Central memory CD4-positive, alpha-beta T cell (primary cell): ENCODE measurements around the gene MMAB.

Source experiments
- DNase-seq: peaks from one replicate; pipeline ENCODE4 v3.0.0; 2022

MMAB gene

GRCh38 chr12:109582636-109583035 lies 9.3 kb upstream of the MMAB start:
- no peak for DNase-seq

DNA sequence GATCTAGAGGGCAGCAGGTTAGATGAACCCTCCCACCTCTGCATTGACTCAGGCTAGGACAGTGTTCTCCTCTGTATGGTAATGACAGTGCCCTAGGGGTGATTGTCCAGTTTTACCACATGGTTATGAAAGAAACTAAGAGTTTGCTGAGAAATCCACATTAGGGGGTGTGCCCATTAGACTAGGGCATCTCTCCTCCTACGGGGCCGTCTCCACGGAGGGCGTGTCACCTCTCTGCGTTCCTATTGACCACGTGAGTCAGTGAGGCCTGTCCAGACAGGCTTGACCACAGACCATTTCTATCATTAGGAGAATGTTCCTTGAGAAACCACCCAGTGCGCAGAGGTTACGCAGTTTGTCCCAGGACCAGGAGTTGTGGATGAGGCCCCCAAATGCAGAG lies 8.6 kb upstream of the MMAB start:
- no peak for DNase-seq

- no peak for DNase-seq
Measured at GRCh38 chr12:109581334-109581691, 8.0 kb upstream of the MMAB start.

DNA sequence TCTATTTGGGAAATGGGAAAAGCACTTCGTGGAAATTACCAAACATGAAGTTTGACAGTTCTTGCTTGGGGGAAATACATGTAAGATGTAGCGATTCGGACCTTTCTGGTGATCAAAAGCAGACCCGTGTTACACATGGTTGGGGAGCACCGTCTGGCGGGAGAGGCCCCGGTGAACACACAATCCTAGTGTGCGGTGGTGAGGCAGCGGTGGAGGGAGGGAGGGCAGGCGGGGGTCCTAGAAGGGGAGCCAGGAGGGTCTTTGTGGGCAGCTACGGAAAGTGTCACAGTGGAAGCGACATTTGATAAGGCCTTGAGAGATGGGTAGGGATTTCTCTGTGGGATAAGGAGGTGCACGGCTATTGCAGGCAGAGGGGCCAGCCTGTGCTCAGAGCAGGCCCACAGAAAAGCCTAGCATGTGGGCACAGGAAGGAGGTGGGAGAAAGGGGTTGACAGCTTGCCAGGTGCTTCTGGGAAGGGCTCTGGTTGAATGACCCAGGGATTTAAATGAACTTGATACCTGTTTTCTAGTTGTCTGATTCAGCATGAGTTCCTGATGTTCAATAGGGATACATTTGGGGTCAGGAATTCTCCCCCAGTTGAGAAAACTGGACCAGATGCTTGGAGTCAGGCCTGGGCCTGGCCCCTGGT lies 7.5 kb upstream of the MMAB start:
- DNase-seq = no peak

DNA sequence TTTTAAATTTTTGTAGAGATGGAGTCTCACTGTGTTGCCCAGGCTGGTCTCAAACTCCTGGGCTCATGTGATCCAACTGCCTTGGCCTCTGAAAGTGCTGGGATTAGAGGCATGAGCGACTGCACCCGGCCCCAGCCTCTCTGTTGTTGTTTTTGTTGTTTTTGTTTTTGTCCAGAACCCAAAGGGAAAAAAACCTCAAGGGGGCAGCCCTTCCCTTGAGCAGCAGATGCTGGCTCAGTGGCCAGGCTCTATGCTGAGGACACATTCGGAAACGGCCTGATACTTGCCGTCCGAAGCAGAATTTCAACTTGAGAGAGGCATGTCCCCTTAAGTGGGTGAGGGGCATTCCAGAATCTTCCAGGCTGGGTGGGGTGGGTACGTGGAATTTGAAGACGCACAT lies 7.0 kb upstream of the MMAB start:
- no peak for DNase-seq

- no peak for DNase-seq
Measured at GRCh38 chr12:109579639-109580038, 6.3 kb upstream of the MMAB start.

- DNase-seq = no peak
Measured at GRCh38 chr12:109578330-109578927, 5.1 kb upstream of the MMAB start.

DNA sequence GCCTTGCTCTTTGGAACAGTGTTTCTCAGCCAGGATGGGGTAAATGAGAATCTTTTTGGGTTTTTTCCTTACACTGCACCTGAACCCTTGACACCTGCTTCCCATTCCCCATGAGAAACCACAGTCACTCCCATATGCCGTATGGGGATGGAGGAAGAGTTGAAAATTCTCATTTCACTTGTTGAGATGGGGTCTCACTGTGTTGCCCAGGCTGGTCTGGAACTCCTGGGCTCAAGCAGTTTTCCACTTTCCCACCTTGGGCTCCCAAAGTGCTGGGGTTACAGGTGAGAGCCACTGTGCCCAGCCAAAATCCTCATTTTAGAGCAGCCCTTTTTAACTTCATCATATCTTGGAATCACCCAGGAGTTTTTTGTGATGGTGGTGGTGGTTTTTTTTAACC lies 4.0 kb upstream of the MMAB start:
- DNase-seq = no peak

DNA sequence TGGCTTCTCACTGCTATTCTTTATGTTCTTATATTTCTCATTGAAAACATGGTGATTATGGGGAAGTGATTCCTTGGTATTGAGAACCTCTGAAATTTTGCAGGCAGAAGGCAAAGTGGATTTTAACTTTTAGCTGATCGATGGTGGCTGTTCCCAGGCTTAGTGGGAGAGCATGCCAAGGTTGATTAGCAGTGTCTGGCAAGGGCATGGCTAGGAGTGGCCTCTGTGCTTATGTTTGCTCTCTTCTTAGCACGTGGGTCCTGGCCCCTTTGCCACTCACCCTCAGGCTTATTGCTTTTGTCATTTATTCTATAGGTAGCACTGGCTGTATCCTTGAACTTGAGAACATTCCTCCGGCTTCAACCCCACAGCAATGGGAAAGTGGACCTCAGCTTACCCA lies 2.4 kb upstream of the MMAB start:
- no peak for DNase-seq

DNA sequence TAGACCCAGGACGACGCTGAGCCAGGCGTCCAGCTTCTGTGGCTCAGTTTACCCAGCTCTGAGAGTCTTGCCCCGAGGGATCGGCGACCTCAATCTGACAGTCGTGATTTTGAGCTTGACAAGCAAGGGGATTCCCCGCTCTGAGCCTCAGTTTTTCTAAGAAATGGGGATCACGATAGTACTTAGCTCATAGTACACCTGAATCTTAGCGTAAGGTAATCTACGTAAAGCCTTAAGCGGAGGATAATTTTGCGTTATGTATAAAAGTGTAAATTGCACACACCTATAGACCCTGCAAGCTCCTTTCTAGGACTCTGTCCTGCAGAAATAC lies 575 bp upstream of the MMAB start:
- DNase-seq = no peak

- DNase-seq = no peak
Measured at GRCh38 chr12:109572506-109572845, 828 bp downstream of the MMAB start.

- DNase-seq = no peak
Measured at GRCh38 chr12:109571773-109572505, 1.4 kb downstream of the MMAB start.

DNA sequence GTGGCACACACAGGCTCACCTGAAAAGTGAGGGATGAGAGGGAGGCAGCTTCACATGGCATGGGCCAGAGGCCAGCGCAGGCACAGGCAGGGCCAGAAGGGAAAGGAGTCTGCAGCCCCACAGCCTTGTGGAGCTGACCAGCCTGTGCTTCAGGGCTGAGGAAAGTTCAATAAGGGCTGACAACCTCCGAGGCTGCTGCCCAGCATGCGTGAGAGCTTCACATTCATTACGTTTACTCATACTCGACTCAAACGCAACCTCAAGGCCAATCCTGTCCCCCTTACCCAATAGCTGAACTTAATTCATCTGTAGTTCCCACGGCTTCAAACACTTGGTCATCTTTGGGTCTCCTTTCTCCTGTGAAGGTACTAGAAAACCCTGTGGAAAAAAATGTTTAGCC lies 4.8 kb downstream of the MMAB start:
- DNase-seq = no peak

- DNase-seq = no peak
Measured at GRCh38 chr12:109567967-109568366, 5.3 kb downstream of the MMAB start.

GRCh38 chr12:109567296-109567695 lies 6.0 kb downstream of the MMAB start:
- no peak for DNase-seq

GRCh38 chr12:109566424-109566823 lies 6.9 kb downstream of the MMAB start:
- no peak for DNase-seq

GRCh38 chr12:109563291-109564284 lies 9.7 kb downstream of the MMAB start:
- no peak for DNase-seq

- no peak for DNase-seq
Measured at GRCh38 chr12:109562871-109563270, 10.4 kb downstream of the MMAB start.

DNA sequence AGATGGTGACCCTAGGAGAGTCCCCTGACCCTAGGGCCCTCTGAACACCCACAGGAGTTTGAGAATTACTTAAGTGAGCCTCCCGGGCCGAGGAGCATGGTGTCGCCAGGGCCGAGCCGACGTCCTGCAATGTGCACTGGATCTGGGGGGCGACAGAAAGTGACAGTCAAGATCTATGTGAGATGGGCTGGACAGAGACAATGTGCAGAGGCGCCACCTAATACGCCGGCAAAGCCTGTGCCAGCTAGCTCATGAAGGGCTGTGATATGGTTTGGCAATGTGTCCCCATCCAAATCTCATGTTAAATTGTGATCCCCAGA lies 11.6 kb downstream of the MMAB start:
- no peak for DNase-seq

GRCh38 chr12:109560867-109561710 lies 12.2 kb downstream of the MMAB start:
- DNase-seq = no peak

GRCh38 chr12:109559601-109560000 lies 13.7 kb downstream of the MMAB start:
- no peak for DNase-seq

GRCh38 chr12:109559200-109559505 lies 14.2 kb downstream of the MMAB start:
- no peak for DNase-seq
